GM18519 (cell line): ENCODE data around the gene PAM.
"Not testable (repeated sequence)": the region's sequence is repeated elsewhere in the genome, so short reads cannot be mapped to it uniquely, and the experiment has no call there.

Source experiments
- ATAC-seq: cut with Tn5 transposase; IDR thresholded peaks from one replicate; pipeline ENCODE4 v1.9.1; 2021; ENCODE audit warnings: mild to moderate bottlenecking, moderate library complexity; ENCODE audit not compliant: unreplicated experiment, low FRiP score

The PAM gene

DNA sequence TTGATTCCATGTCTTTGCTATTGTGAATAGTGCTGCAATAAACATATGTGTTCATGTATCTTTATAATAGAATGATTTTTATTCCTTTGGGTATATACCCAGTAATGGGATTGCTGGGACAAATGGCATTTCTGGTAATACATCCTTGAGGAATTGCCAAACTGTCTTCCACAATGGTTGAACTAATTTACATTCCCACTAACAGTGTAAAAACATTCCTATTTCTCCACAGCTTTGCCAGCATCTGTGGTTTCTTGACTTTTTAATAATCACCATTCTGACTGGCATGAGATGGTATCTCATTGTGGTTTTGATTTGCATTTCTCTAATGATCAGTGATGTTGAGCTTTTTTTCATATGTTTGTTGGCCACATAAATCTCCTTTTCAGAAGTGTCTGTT lies 20.7 kb downstream of the PAM start:
- ATAC-seq: not testable (repeated sequence)

DNA sequence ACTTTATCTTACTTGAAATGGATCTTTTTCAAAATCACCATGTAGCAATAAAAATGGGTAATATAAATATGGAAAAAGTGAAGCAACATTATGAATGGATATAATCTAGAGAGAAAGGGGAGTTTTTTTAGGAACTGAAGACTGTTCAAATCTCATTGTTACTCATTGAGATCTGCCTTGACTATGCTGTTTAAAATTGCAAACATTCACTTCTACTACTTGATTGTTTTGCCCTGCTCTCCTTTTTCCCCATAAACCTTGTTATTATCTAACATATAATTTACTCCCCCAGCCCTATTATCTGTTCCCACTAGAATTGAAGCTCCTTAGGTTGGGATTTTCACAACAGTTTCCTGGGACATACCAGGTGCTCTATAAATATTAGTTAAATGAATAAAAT lies 22.0 kb downstream of the PAM start:
- ATAC-seq: no peak

DNA sequence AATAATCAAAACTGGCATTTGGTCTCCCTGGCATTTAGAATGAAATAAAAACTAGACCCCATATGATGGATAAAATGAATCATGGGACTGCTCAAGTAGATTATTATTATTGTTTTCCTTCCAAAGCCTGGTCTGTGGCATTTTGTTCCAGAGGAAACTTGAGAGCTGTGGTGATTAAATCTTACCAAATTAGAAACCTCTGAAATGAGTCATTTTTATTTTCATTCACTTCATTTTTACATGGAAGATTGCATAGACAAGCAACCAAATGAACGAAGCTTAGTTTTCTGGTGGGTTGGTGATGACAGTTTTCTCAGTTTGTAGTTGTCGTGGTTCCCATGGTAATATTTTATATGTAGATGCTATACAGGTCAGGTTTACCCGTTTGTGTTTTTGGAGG lies 23.4 kb downstream of the PAM start:
- ATAC-seq: peak; percentile 52

DNA sequence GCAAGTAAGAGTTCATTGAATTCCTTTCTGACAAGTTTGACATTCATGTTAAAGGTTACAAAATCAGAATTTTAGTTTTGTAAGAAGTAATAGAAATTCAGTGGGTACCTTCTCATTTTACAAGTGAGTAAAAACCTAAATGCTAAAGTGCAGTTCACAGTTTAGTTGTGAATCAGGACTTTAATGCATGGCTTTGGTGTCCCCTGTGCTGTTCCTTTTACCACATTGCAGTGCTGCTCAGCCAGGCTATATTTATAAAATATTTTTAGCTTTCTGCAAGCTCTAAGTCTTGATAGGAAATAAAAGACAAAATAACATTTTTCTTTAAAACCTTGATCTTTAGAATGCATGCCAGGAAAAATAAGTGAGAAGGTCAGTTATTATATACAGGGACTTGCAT lies 26.3 kb downstream of the PAM start:
- no peak for ATAC-seq

DNA sequence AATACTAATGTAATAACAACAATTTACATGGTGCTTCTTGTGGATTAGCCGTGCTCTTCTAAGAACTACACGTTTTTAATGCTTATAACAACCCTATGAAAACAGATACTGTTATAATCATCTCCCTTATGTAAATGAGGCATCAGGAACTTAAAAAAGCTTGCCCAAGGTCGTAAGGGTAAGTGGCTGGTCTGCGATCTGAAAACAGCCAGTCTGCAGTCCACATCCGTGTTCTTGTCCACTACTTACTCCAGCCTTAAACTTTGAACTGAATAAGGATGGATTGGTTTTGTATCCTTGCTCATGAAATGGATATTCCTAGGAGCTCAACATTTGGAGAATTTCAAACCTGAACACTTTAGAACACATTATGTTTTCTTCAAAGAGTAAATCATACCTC lies 26.7 kb downstream of the PAM start:
- ATAC-seq: no peak

DNA sequence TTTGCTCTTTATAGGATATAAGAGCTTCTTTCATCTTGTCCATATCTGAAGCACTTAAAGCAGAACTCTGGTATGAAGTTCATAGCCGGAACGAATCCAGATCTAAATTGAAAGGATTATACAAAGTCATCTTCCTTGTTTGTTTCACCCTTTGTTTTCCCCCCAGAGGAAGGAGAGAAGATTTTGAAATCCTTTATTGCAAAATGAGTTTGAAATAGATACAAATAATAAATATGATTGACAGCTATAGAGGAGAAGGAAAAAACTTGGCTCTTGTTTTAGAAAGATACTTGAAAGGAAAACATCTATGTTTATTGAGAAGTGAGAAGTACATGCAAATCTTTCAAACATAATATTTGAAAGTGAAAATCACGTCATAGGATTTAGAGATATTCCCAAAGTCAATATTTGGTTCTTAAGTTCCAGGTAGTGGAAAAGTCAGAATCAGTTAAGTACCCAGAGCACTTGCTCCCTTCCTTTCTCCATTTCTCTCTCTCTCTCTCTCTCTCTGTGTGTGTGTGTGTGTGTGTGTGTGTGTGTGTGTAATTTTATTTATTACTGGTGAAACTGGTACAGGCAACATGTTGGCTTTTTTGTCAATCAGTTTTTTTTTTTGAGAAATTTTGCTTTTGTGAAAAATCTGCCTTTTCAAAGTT lies 27.2 kb downstream of the PAM start:
- no peak for ATAC-seq

DNA sequence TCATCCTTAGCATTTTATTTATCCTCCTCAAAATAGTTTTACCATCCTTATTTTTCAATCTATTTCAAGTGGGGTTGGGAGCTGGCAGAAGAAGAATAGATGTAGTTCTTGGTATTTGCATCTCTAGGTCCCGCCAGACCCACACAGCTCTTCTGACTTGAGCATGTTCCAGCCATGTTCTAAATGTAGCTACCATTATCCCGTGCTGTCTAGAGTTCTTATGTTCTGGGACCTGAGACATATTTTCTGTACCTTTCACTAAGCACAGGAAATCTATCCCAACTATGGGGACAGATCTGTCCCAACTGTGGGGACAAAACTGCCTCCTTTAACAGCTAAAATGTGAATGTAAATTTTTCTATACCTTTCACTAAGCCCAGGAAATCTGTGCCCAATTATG lies 32.0 kb downstream of the PAM start:
- ATAC-seq: no peak

DNA sequence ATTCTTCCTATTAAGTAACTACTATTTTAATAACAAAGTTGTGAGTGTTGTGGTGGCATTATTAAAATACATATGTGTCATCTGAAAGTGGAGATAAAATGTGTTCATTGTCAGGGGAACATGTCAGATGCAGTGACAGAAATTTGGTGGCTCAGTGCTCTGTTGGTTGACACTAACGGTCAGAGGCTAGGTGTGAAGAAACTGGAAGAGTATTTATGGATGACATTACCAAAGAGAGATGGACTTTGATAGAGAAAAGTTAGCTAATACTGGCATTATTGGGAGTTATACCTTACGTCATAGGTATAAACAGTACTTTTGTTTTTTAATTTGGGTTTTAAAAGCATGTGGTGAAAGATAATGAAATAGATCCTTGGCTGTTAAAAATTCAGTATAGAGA lies 33.7 kb downstream of the PAM start:
- ATAC-seq: no peak

DNA sequence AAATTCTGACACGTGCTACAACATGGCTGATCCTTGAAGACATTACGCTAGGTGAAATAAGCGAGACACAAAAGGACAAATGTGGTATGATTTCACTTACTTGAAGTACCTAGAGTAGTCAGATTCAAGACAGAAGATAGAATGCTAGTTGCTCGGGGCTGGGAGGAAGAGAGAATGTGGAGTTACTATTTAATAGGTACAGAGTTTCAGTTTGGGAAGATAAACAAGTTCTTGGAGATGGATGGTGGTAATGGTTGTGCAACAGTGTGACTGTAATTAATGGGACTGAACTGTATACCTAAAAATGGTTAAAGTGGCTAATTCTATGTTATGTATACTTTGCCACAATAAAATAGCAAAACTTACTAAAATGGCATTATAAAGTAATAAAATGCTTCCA lies 34.4 kb downstream of the PAM start:
- no peak for ATAC-seq

DNA sequence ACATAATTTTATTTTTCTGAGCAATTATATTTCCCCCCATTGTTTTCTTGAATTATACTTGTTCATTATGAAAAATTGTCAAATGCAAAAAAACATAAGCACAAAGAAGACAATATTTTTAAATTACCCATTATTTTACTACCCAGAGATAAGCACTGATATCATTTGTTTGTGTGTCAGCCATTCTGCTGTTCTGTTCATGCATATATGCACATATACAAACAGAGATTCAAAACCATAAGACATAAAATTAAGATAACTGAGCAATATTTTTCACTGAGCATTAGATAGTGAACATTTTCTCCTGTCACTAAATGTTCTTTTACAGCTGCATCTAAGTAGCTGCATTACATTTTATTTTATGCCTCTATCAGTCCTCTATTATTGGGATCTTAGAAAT lies 35.6 kb downstream of the PAM start:
- ATAC-seq: no peak

DNA sequence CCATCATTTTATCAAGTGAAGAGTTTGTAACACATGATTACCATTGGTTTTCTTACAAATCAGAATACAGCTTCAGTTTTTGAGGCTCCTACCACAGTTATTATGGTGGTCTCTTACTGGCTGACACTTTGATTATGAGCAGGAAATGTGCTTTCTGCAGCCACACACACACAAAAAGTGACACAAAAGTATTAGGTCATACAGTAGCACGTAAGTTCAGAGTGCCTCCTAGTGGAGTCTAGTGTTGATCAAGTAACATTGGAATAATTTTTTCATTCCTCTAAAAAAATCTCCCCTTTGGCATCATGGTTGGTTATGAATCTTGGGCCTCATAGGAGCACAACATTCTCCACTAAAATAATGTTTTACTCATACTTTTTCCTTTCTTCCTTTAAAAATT lies 37.6 kb downstream of the PAM start:
- ATAC-seq: no peak

DNA sequence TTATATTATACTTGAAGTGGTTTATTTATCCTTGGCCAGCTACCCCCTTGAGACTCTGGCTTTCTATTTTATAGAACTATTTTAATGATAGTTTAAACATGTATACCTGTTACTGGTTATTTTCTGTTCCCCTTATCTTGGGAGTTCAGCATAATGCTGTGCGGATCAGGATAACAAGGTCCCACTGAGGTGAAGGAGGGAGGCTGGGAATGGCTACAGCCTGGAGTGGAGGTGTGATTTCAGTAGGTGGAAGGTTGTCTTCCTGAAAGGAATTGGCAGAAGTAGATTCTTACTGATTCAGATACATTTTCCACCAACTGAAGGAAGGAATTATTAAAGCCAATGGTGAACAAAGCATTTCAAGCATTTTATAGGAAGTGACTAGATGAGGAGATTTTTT lies 38.9 kb downstream of the PAM start:
- ATAC-seq: no peak

DNA sequence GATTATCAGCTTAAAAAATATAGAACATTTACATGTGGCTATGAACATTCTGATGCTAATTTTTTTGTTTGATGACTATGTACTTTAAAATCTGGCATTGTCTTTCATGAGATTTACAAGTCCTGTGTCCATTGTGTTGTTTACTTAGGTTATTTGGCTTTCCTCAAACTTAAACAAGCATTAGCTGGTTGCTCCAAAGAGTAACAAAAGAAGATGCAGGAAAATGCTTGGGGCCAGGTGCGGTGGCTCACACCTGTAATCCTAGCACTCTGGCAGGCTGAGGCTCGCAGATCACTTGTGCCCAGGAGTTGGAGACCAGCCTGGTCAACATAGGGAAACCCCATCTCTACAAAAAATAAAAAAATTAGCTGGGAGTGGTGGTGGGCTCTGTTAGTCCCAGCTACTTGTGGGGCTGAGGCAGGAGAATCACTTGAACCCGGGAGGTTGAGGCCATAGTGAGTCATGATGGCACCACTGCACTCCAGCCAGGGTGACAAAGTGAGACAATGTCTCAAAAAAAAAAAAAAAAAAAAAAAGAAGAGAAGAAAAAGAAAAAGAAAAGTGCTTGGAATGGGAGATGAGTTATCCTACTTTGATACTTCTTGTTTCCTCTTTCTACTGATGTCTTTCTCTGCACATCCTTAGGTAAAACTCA lies 39.7 kb downstream of the PAM start:
- ATAC-seq: no peak

DNA sequence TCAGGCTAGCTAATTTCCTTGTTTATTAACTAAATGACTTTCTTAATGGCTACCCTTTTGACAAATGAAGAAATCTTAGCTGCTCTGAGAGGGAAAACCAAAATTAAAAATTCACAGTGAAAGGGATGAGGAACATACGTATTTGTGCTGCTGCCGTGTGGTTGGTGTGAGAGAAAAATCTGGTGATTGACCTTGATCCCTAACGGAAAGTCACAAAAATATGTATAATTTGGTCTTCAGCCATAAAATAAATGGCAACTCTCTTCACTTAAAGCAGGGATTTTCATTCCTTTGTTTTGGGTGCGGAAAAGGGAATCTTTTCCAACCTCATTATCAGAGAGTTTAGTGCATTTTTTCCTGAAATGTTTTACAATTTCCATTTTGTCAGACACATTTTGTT lies 40.4 kb downstream of the PAM start:
- no peak for ATAC-seq

DNA sequence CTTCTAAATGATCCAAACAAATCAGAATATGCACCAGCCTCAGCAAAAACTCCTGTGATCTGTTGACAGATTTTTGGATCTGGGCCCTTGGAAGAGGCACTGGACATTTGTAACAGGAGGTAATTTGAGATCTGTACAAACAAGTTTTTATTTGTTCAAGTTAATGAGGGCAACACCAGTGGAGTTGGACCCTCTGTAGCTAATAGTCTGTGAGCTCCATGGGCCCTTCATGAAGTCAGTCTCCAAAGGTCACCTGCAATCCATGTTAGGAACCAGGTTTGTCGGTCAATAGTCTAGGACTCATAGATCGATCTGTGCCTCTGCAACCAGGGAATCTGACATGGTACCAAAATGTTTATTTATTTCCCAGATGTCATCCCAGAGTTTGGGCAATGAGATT lies 40.9 kb downstream of the PAM start:
- no peak for ATAC-seq

DNA sequence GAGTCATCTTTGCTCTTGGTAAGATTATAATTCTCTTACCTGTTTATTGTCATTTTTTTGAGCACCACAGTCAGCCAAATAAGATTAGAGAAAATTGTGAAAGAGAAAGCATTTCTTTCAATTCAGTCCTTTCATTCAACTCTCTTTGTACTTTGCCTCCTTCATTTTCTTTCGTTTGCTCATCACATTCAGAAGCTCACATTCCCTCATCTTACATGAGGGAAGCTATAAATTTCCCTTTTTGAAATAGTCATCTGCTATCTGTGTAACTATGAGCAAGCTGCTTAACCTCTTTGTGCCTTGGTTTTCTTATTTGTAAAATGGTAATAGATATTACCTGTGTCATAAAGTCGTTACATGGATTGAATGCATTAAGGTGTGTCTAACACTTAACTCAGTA lies 41.4 kb downstream of the PAM start:
- no peak for ATAC-seq

DNA sequence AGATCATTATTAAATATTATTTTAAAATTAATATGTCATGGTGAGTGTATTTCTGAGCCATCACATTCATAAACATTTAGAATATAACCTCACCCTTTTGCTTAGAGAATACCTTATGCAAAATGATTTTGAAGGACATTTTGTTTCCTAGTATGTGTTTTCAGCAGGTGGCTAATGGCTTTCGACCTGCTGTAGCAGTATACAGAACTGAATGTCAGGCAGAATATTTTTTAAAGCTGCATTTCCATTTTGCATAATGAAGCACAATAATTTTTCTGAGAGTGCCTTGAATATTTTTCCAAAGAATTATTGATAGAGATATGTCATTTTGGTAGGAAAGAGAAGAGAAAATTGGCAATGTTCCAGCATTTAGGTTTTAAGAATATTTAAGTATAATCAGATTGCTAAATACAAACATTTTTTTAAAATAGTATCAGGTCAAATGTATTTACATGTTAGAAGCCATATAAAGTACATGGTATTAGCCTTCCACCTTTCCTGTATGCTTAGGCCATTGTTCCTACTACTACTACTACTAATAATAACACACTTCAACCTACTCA lies 42.3 kb downstream of the PAM start:
- ATAC-seq: no peak

DNA sequence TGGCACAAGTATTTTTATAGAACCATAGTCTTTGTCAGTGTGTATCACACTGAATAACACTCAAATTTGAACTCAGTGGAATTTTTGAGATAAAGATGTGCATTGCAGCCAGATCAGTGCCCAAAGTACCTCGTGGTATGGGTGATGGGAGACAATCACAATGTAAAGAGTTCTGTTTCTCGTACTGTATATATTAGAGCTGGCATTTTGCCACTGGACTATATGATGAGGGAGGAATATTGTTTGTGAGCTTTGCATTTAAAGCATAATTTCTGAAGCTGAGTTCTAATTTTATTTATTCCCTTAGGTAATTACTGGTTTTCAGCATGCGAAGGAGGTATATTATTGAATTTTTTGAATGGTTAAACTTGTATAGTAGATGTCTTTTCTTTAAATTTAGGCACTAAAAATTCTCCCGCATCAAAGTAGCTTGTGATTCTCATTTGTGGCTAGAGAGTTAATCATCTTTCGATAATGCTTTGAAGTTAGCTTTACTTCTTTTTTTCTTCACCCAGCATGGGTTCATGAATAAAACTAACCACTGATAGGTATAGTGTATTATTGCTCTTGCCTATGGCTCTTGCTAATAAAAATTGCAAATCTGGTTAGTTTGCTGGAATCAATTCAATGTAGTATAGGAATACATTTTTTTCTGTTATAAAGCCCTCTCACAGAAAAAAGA lies 43.1 kb downstream of the PAM start:
- no peak for ATAC-seq

DNA sequence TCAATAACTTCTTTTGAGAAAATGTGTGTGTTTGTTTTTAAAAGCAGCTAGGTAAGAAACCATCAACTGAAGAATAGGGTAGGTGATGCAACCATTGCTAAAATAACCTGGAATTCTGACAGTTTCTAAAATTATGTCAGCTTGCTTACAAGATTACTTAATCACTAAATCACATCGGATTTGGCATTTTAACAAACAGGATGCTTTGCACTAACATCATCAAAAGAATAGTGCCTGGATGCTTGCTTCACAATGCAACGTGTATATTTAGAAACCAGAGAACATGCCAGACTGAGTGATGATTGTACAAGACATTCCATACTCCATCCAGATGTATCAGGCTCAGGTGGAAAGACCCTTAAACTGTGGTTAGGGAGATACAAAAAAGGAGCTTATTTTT lies 43.9 kb downstream of the PAM start:
- ATAC-seq: no peak

DNA sequence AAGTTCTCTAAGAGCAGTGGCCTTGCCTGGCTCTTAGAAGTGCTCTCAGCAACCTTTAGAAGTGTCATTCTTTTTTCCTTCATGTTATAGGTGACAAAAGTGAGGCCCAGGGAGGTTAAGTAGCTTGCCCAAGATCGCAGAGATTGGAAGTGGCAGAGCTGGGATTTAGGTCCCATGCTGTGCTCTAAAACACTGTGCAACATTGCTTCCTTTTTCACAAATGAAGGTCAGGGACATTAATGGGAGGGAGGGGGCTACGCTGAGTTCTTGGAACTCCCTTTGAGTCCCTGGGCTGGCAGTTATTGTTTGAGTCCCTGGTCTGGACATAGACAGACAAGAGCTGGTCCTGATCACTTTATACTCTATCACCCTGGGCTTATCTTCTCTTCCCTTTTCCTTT lies 45.3 kb downstream of the PAM start:
- no peak for ATAC-seq

DNA sequence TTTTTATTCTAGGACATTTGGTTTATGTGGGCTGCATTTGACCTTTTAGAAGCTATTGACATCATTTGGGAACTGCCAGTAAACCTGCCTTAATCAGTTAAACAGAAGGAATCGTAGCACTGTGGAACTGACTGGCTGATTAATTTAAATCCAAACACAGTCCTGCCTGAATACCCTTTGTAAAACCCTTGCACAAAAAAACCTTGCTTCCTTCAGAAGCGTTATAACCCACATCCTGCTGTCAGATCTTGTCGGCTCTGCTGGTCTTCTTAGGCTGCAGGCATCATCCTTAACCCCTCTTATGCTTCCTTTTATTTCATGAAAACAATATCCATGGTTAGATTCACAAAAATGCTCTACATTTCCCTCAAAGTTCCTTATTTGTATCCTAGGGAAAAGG lies 46.3 kb downstream of the PAM start:
- ATAC-seq: peak; percentile 50
